Measurements from ENCODE around the gene CCDC47. TPM values are rescaled to one million over a fixed set of nuclear protein-coding genes. Genes with fewer than 3 reads are reported as not detected.
A peak's percentile ranks its signal among the peaks of the same experiment; 100 is the strongest.

CCDC47 gene
- total RNA-seq, 1 experiment from 2014 or later: 104 TPM

DNA sequence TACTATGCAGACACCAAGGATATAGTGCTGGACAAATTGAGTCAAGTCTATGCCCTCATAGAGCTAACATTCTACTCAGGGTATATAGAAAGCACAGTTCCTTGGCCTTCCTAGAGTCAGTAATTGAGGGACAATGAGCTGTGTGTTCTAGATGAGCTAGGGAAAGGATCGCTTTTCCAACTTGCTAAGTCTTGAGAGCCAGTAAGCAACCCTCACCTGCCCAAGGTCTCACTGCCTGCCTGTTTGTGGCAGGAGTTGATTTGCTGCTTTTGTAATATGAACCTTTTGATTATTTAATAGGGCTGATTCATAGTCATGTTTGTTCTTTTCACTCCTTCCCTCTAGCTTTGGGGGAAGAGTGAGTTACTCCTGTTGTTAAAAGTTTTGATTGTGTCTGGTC is 7.1 kb upstream of the CCDC47 start:
- CTCF ChIA-PET: no interaction called here
- intact Hi-C loops (cut with micrococcal nuclease; ENCODE audit: unreplicated experiment): loop anchor here (5.0 kb wide), 1 partner anchor 37 kb away; no protein-coding TSS in a partner anchor
- peaks cover 8% of the 10 kb centered on the region for H3K4me1 ChIP-seq (ENCODE audit: insufficient read depth, low read length, poor library complexity, severe bottlenecking)
- H3K4me3 ChIP-seq (ENCODE audit: low read depth, low read length, poor library complexity, severe bottlenecking): no peak overlapping the region
- H3K27me3 ChIP-seq (replicated peaks; ENCODE audit: insufficient read depth, low read depth, low read length, poor library complexity): no peaks in the 10 kb centered on the region
- BruUV-seq (replicated peaks): no TSS peak
- TF ChIP-seq, protein P1, sequence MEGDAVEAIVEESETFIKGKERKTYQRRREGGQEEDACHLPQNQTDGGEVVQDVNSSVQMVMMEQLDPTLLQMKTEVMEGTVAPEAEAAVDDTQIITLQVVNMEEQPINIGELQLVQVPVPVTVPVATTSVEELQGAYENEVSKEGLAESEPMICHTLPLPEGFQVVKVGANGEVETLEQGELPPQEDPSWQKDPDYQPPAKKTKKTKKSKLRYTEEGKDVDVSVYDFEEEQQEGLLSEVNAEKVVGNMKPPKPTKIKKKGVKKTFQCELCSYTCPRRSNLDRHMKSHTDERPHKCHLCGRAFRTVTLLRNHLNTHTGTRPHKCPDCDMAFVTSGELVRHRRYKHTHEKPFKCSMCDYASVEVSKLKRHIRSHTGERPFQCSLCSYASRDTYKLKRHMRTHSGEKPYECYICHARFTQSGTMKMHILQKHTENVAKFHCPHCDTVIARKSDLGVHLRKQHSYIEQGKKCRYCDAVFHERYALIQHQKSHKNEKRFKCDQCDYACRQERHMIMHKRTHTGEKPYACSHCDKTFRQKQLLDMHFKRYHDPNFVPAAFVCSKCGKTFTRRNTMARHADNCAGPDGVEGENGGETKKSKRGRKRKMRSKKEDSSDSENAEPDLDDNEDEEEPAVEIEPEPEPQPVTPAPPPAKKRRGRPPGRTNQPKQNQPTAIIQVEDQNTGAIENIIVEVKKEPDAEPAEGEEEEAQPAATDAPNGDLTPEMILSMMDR (conservative IDR thresholded peaks at IDR 0.05; ENCODE audit: low read depth, low read length): no peak
- no peak for TF ChIP-seq EZH2 (IDR thresholded peaks at IDR 0.05; ENCODE audit: borderline replicate concordance, low read depth, low read length, poor library complexity, severe bottlenecking)
- no peaks in the 10 kb centered on the region for H3K9me3 ChIP-seq (ENCODE audit: low read depth, low read length, poor library complexity, severe bottlenecking)
- peak overlapping the region; percentile 14 for H3K27ac ChIP-seq (ENCODE audit: low read depth, low read length, poor library complexity, severe bottlenecking)
- POLR2A ChIA-PET (ENCODE audit: low non-redundant PET): no interaction called here
- no peak for DNase-seq (ENCODE audit: low spot score)
- peaks cover 41% of the 10 kb centered on the region for H3K36me3 ChIP-seq (ENCODE audit: insufficient read depth, low read length, poor library complexity, severe bottlenecking)

DNA sequence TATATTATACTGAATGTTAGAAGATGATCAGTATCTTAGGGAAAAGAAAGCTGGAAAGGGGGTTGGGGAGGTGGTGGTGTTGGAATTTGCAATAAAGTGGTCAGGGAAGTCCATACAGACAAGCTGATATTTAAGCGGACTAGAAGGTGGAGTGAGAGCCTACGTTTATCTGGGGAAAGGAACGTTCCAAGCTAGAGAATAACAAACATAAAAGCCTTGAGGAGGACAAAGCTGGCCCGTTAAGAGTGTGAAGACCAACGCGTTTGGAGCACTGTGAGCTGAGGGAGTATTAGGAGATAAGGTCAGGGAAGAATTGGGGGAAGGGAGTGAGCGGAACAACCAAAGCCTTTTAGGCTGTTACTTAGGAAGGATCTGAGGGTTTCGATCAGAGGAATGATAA is 2.0 kb upstream of the CCDC47 start:
- DNase-seq (ENCODE audit: low spot score): no peak
- CTCF ChIA-PET: no interaction called here
- BruUV-seq (replicated peaks): no TSS peak

DNA sequence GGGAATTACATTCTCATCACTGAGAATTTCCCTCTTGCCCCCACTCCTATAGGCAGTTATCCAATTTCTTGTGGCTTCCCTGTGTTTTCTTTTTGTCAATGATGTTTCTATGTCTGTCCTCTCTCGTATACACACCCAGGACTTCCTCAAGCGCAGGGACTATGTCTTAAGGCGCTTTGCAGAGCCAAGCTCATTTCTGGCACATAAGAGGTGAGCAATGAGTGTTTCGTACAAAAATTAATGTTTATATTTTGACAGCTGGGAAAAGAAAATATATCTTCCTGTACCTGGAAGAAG is 1.5 kb upstream of the CCDC47 start:
- ChIA-PET CTCF (no interaction called here), POLR2A (ENCODE audit: low non-redundant PET) (interaction anchor here (0.9 kb wide), 1 partner anchor 15 kb away, joined by 3 read pairs; no protein-coding TSS in a partner anchor)
- Histone ChIP-seq H3K9me3 (ENCODE audit: low read depth, low read length, poor library complexity, severe bottlenecking) (no peaks in the 10 kb centered on the region), H3K4me1 (ENCODE audit: insufficient read depth, low read length, poor library complexity, severe bottlenecking) (peaks cover 10% of the 10 kb centered on the region), H3K27me3 (replicated peaks; ENCODE audit: insufficient read depth, low read depth, low read length, poor library complexity) (no peaks in the 10 kb centered on the region), H3K36me3 (ENCODE audit: insufficient read depth, low read length, poor library complexity, severe bottlenecking) (peaks cover 35% of the 10 kb centered on the region), H3K4me3 (ENCODE audit: low read depth, low read length, poor library complexity, severe bottlenecking) (peak overlapping the region; percentile 70), H3K27ac (ENCODE audit: low read depth, low read length, poor library complexity, severe bottlenecking) (peak overlapping the region; percentile 99)
- intact Hi-C loops (cut with micrococcal nuclease; ENCODE audit: unreplicated experiment): no loop called here
- no peak for TF ChIP-seq EZH2 (IDR thresholded peaks at IDR 0.05; ENCODE audit: borderline replicate concordance, low read depth, low read length, poor library complexity, severe bottlenecking)
- TF ChIP-seq, protein P1 (conservative IDR thresholded peaks at IDR 0.05; ENCODE audit: low read depth, low read length): no peak
- BruUV-seq (replicated peaks): TSS peak; percentile 29
- no peak for DNase-seq (ENCODE audit: low spot score)

More for the DNA sequence above, 2.0 kb upstream of the CCDC47 start:
- H3K36me3 ChIP-seq (ENCODE audit: insufficient read depth, low read length, poor library complexity, severe bottlenecking): peaks cover 34% of the 10 kb centered on the region
- POLR2A ChIA-PET (ENCODE audit: low non-redundant PET): no interaction called here
- H3K27ac ChIP-seq (ENCODE audit: low read depth, low read length, poor library complexity, severe bottlenecking): peak overlapping the region; percentile 99
- peak overlapping the region; percentile 70 for H3K4me3 ChIP-seq (ENCODE audit: low read depth, low read length, poor library complexity, severe bottlenecking)
- H3K4me1 ChIP-seq (ENCODE audit: insufficient read depth, low read length, poor library complexity, severe bottlenecking): peaks cover 10% of the 10 kb centered on the region
- TF ChIP-seq, protein P1 (conservative IDR thresholded peaks at IDR 0.05; ENCODE audit: low read depth, low read length): no peak
- no peak for TF ChIP-seq EZH2 (IDR thresholded peaks at IDR 0.05; ENCODE audit: borderline replicate concordance, low read depth, low read length, poor library complexity, severe bottlenecking)
- no peaks in the 10 kb centered on the region for H3K27me3 ChIP-seq (replicated peaks; ENCODE audit: insufficient read depth, low read depth, low read length, poor library complexity)
- intact Hi-C loops (cut with micrococcal nuclease; ENCODE audit: unreplicated experiment): no loop called here
- no peaks in the 10 kb centered on the region for H3K9me3 ChIP-seq (ENCODE audit: low read depth, low read length, poor library complexity, severe bottlenecking)

All from A673 (cell line).